ENCODE data around the gene RGS1.

GRCh38 chr1:192576190-192577144 lies 894 bp downstream of the RGS1 start:
- TF ChIP-seq EP300 (IDR thresholded peaks at IDR 0.05) (no peak), CTCF (IDR thresholded peaks at IDR 0.05) (no peak), POLR2AphosphoS5 (IDR thresholded peaks at IDR 0.05) (no peak)

Measured in gastroesophageal sphincter (tissue), 3 donors.